ENCODE data around the gene ANKRD26. TPM values are rescaled to one million over a fixed set of nuclear protein-coding genes. Genes with fewer than 3 reads are reported as not detected.

ANKRD26 gene
- total RNA-seq, 1 donor from 2014 or later = 2.4 TPM

DNA sequence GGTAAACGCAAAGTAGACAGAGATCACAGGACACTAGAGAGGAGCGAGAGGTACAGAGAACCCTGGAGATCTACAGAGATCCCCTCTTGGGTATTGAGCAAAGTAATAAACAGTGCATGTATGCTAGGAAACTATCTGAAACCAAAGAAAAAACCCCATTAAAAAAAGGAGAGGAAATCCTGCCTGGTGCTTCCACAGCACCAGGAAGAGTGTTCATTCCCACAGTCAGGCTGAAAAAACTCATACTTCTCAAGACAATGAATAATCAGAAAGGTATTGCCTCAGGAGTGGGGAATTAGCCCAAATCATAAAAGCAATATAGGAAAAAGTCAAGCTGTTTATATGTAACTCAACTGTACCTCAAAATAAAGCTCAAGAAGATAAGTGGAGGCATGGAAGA, 59.1 kb downstream of the ANKRD26 start:
- intact Hi-C loops (cut with DNase I) = no loop called here
- no peak overlapping the region for H3K4me3 ChIP-seq
- H3K4me1 ChIP-seq = no peaks in the 10 kb centered on the region
- TF ChIP-seq, protein P1, sequence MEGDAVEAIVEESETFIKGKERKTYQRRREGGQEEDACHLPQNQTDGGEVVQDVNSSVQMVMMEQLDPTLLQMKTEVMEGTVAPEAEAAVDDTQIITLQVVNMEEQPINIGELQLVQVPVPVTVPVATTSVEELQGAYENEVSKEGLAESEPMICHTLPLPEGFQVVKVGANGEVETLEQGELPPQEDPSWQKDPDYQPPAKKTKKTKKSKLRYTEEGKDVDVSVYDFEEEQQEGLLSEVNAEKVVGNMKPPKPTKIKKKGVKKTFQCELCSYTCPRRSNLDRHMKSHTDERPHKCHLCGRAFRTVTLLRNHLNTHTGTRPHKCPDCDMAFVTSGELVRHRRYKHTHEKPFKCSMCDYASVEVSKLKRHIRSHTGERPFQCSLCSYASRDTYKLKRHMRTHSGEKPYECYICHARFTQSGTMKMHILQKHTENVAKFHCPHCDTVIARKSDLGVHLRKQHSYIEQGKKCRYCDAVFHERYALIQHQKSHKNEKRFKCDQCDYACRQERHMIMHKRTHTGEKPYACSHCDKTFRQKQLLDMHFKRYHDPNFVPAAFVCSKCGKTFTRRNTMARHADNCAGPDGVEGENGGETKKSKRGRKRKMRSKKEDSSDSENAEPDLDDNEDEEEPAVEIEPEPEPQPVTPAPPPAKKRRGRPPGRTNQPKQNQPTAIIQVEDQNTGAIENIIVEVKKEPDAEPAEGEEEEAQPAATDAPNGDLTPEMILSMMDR (IDR thresholded peaks at IDR 0.05) = no peak
- H3K27ac ChIP-seq = no peak overlapping the region
- H3K36me3 ChIP-seq = peaks cover 5 to 20% of the 10 kb centered on the region in 2 donors
- H3K9me3 ChIP-seq = no peaks in the 10 kb centered on the region
- no peaks in the 10 kb centered on the region for H3K27me3 ChIP-seq
- no peak for DNase-seq (ENCODE audit: low spot score in 2 of 2)

DNA sequence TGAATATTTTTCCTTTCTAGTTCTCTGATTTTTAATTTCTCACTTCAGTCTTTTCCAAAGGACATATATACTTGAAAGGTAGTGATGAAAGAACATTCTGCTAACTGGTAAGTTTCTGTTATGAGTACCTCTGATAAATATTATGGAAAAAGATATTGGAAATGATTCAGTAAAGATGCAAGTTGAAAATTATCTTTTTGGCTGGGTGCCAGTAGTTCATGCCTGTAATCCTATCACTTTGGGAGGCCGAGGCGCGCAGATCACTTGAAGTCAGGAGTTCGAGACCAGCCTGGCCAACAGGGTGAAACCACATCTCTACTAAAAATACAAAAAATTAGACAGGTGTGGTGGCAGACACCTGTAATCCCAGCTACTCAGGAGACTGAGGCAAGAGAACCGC, 62.1 kb downstream of the ANKRD26 start:
- no peak for DNase-seq (ENCODE audit: low spot score in 2 of 2)
- Histone ChIP-seq H3K27me3 (no peaks in the 10 kb centered on the region), H3K4me1 (no peaks in the 10 kb centered on the region), H3K27ac (no peak overlapping the region), H3K9me3 (no peaks in the 10 kb centered on the region), H3K4me3 (no peak overlapping the region), H3K36me3 (peaks cover 7 to 23% of the 10 kb centered on the region in 2 donors)
- TF ChIP-seq, protein P1 (IDR thresholded peaks at IDR 0.05) = no peak
- intact Hi-C loops (cut with DNase I) = no loop called here

DNA sequence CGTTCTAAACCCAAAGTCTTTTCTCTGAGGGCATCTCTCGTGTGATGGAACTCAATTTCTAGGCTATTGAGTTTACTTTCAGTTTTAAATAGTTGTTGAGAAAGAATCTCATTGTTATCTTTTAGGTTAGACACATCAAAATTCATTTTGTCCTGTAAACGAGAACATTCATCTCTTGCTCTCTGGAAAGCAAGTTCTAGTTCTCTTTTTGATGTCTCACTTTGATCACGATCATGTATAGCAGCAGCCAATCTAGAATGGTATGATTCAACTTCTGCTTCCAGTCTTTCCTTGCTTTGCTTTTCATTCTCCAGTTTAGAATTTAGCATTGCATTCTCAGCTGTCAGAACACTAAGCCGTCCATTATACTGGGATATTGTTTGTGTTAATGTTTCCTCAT, 65.1 kb downstream of the ANKRD26 start:
- H3K9me3 ChIP-seq = no peaks in the 10 kb centered on the region
- peaks cover 5 to 26% of the 10 kb centered on the region in 2 donors for H3K36me3 ChIP-seq

DNA sequence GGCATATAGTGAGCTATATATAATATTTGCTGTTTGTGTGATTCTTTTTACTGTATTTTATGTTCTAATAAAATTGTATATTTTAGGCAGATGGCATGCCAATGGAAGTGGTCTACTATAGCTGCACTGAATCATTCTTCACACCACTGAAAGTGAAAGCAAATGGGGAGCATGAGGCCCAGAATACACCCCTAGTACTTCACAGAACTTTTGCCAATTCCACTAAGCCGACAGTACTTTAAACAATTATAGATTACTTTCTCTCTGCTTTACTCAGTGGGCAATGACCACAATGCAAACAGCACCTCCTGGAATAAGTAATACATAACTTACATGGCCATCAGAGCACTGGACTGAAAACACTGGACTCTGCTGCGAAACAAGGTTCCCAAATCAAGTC, 70.2 kb downstream of the ANKRD26 start:
- peaks cover 19 to 20% of the 10 kb centered on the region in 2 donors for H3K36me3 ChIP-seq
- no peak for DNase-seq (ENCODE audit: low spot score in 2 of 2)
- H3K27ac ChIP-seq = no peak overlapping the region
- H3K4me1 ChIP-seq = no peaks in the 10 kb centered on the region
- H3K27me3 ChIP-seq = no peaks in the 10 kb centered on the region
- TF ChIP-seq, protein P1 (IDR thresholded peaks at IDR 0.05) = no peak
- no peak overlapping the region for H3K4me3 ChIP-seq
- no peaks in the 10 kb centered on the region for H3K9me3 ChIP-seq
- intact Hi-C loops (cut with DNase I) = no loop called here

More for the DNA sequence above, 65.1 kb downstream of the ANKRD26 start:
- H3K27me3 ChIP-seq = no peaks in the 10 kb centered on the region
- TF ChIP-seq, protein P1 (IDR thresholded peaks at IDR 0.05) = no peak
- H3K4me1 ChIP-seq = no peaks in the 10 kb centered on the region
- DNase-seq (ENCODE audit: low spot score in 2 of 2) = no peak
- H3K27ac ChIP-seq = no peak overlapping the region
- H3K4me3 ChIP-seq = no peak overlapping the region
- intact Hi-C loops (cut with DNase I) = no loop called here

DNA sequence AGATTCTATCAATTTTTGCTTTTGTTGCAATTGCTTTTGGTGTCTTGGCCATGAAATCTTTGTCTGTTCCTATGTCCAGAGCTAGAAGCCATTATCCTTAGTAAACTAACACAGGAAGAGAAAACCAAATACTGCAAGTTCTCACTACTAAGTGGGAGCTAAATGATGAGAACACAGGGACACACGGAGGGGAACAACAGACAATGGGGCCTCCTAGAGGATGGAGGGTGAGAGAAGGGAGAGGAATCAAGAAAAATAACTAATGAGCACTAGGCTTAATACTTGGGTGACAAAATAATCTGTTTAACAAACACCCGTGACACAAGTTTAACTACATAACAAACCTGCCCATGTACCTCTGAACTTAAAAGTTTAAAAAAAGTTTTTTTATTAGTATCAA, 78.2 kb downstream of the ANKRD26 start:
- no peaks in the 10 kb centered on the region for H3K9me3 ChIP-seq
- H3K4me3 ChIP-seq = no peak overlapping the region
- intact Hi-C loops (cut with DNase I) = no loop called here
- TF ChIP-seq, protein P1 (IDR thresholded peaks at IDR 0.05) = no peak
- H3K4me1 ChIP-seq = no peaks in the 10 kb centered on the region
- peaks cover 1 to 7% of the 10 kb centered on the region in 2 donors for H3K36me3 ChIP-seq
- no peak for DNase-seq (ENCODE audit: low spot score in 2 of 2)
- no peaks in the 10 kb centered on the region for H3K27me3 ChIP-seq
- no peak overlapping the region for H3K27ac ChIP-seq

DNA sequence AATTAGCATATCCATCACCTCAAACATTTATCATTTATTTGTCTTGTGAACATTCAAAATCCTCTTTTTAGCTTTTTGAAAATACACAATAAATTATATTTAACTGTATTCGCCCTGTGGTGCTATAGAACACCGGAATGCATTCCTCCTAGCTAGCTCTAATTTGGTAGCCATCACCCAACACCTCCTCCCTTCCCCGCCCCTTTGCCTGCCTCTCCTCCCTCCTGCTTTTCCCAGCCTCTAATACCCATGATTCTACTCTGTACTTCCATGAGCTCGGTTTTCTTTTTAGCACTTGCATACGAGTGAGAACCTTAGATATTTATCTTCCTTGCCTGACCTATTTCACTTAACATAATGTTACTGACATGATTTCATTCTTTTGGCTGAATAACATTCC, 80.1 kb downstream of the ANKRD26 start:
- no peak overlapping the region for H3K4me3 ChIP-seq
- no peaks in the 10 kb centered on the region for H3K4me1 ChIP-seq
- no peak for DNase-seq (ENCODE audit: low spot score in 2 of 2)
- H3K36me3 ChIP-seq = peaks cover 0 to 7% of the 10 kb centered on the region in 2 donors
- TF ChIP-seq, protein P1 (IDR thresholded peaks at IDR 0.05) = no peak
- H3K9me3 ChIP-seq = no peaks in the 10 kb centered on the region
- no peak overlapping the region for H3K27ac ChIP-seq
- no peaks in the 10 kb centered on the region for H3K27me3 ChIP-seq
- intact Hi-C loops (cut with DNase I) = no loop called here

Measured in ascending aorta (tissue), 2 donors.